ENCODE results near the gene THY1. TPM values are rescaled to one million over a fixed set of nuclear protein-coding genes. Genes with fewer than 3 reads are reported as not detected.
"Not testable (repeated sequence)": the region's sequence is repeated elsewhere in the genome, so short reads cannot be mapped to it uniquely, and the experiment has no call there.

THY1 gene
- total and polyA plus RNA-seq, 4 donors, result 10.2 to 80.9 (median 15.9) TPM

GRCh38 chr11:119460582-119460981, 37.6 kb upstream of the THY1 start:
- Histone ChIP-seq H3K9me3 (ENCODE audit: control insufficient read depth, low read length) (no peaks in the 10 kb centered on the region), H3K36me3 (ENCODE audit: control insufficient read depth in 1 of 2, insufficient read depth in 2 of 2, low read length in 1 of 2) (no peaks in the 10 kb centered on the region), H3K27me3 (ENCODE audit: control insufficient read depth in 1 of 2, insufficient read depth in 2 of 2, low read length in 1 of 2) (no peaks in the 10 kb centered on the region), H3K4me3 (ENCODE audit: low read length in 2 of 2) (no peak overlapping the region), H3K4me1 (ENCODE audit: control insufficient read depth in 1 of 2, insufficient read depth in 2 of 2, low read length in 2 of 2) (no peaks in the 10 kb centered on the region), H3K27ac (ENCODE audit: low read depth in 1 of 2, low read length in 2 of 2) (no peak overlapping the region)
- intact Hi-C loops (cut with DNase I), result no loop called here
- 17 to 20% methylated on average over 4 of the region's 4 CpGs for WGBS, 2 donors
- peak; percentile 11 for ATAC-seq (ENCODE audit: low FRiP score)
- no peak for DNase-seq

- intact Hi-C loops (cut with DNase I), result no loop called here
Measured at GRCh38 chr11:119460097-119460496, 37.1 kb upstream of the THY1 start.

DNA sequence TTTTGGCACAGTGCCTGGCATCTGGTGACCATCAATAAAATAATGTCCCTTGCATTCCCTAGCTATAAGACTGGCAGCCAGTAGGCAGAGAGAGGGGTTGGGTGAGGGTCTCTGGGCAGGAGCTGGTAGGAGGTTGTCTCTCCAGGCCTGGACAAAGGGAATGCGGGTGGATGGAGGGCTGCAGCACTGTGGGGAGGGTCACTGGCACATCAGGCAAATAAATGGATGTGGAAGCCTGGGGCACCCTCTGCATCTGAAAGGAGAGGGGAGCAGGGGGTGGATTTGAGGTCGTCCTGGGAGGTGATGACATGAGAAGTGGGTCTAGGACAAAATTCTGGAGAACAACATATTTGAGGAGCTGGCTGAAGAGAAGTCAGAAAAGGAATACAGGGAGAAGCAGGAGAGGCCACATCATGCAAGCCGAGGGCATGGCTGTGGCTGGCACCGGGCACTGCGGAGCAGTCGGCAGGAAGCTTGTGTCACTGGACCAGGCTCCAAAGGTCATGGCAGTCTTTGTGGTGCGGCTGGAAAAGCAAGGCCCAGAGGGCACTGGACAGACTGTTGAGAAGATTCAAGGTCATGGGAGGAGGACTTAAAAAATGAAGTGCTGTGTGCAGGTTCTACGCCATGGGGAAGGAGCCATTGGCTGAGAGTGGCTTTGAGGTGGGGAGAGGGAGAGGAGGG, 36.5 kb upstream of the THY1 start:
- Histone ChIP-seq H3K4me3 (ENCODE audit: low read length in 2 of 2) (no peak overlapping the region), H3K4me1 (ENCODE audit: control insufficient read depth in 1 of 2, insufficient read depth in 2 of 2, low read length in 2 of 2) (no peaks in the 10 kb centered on the region), H3K9me3 (ENCODE audit: control insufficient read depth, low read length) (no peaks in the 10 kb centered on the region), H3K27ac (ENCODE audit: low read depth in 1 of 2, low read length in 2 of 2) (no peak overlapping the region), H3K36me3 (ENCODE audit: control insufficient read depth in 1 of 2, insufficient read depth in 2 of 2, low read length in 1 of 2) (no peaks in the 10 kb centered on the region), H3K27me3 (ENCODE audit: control insufficient read depth in 1 of 2, insufficient read depth in 2 of 2, low read length in 1 of 2) (no peaks in the 10 kb centered on the region)
- no peak for DNase-seq
- ATAC-seq (ENCODE audit: low FRiP score), result no peak
- intact Hi-C loops (cut with DNase I), result no loop called here
- 90 to 95% methylated on average over 8 of the region's 8 CpGs for WGBS, 2 donors

More at GRCh38 chr11:119460097-119460496, 37.1 kb upstream of the THY1 start:
- H3K27ac ChIP-seq (ENCODE audit: low read depth in 1 of 2, low read length in 2 of 2), result no peak overlapping the region
- no peak for ATAC-seq (ENCODE audit: low FRiP score)
- no peaks in the 10 kb centered on the region for H3K9me3 ChIP-seq (ENCODE audit: control insufficient read depth, low read length)
- no peak overlapping the region for H3K4me3 ChIP-seq (ENCODE audit: low read length in 2 of 2)
- no peaks in the 10 kb centered on the region for H3K27me3 ChIP-seq (ENCODE audit: control insufficient read depth in 1 of 2, insufficient read depth in 2 of 2, low read length in 1 of 2)
- no peak for DNase-seq
- H3K36me3 ChIP-seq (ENCODE audit: control insufficient read depth in 1 of 2, insufficient read depth in 2 of 2, low read length in 1 of 2), result no peaks in the 10 kb centered on the region
- no peaks in the 10 kb centered on the region for H3K4me1 ChIP-seq (ENCODE audit: control insufficient read depth in 1 of 2, insufficient read depth in 2 of 2, low read length in 2 of 2)
- 84 to 85% methylated on average over 11 of the region's 11 CpGs for WGBS, 2 donors

DNA sequence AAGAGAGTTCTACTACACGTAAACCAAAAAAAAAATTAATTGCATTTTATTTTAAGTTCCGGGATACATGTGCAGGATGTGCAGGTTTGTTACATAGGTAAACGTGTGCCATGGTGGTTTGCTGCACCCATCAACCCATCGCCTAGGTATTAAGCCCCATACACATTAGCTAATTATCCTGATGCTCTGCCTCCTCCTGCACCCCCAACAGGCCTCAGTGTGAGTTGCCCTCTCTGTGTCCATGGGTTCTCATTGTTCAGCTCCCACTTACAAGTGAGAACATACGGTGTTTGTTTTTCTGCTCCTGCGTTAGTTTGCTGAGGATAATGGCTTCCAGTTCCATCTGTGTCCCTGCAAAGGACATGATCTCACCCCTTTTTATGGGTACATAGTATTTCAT, 32.7 kb upstream of the THY1 start:
- H3K27ac ChIP-seq (ENCODE audit: low read depth in 1 of 2, low read length in 2 of 2); H3K4me1 ChIP-seq (ENCODE audit: control insufficient read depth in 1 of 2, insufficient read depth in 2 of 2, low read length in 2 of 2); DNase-seq; H3K27me3 ChIP-seq (ENCODE audit: control insufficient read depth in 1 of 2, insufficient read depth in 2 of 2, low read length in 1 of 2); H3K4me3 ChIP-seq (ENCODE audit: low read length in 2 of 2); H3K36me3 ChIP-seq (ENCODE audit: control insufficient read depth in 1 of 2, insufficient read depth in 2 of 2, low read length in 1 of 2); H3K9me3 ChIP-seq (ENCODE audit: control insufficient read depth, low read length); ATAC-seq (ENCODE audit: low FRiP score); intact Hi-C loops (cut with DNase I): not testable (repeated sequence)
- 80 to 84% methylated on average over 6 of the region's 6 CpGs for WGBS, 2 donors

- H3K9me3 ChIP-seq (ENCODE audit: control insufficient read depth, low read length); intact Hi-C loops (cut with DNase I); ATAC-seq (ENCODE audit: low FRiP score); H3K36me3 ChIP-seq (ENCODE audit: control insufficient read depth in 1 of 2, insufficient read depth in 2 of 2, low read length in 1 of 2); H3K4me1 ChIP-seq (ENCODE audit: control insufficient read depth in 1 of 2, insufficient read depth in 2 of 2, low read length in 2 of 2); DNase-seq; H3K4me3 ChIP-seq (ENCODE audit: low read length in 2 of 2); H3K27ac ChIP-seq (ENCODE audit: low read depth in 1 of 2, low read length in 2 of 2); H3K27me3 ChIP-seq (ENCODE audit: control insufficient read depth in 1 of 2, insufficient read depth in 2 of 2, low read length in 1 of 2): not testable (repeated sequence)
- 44 to 47% methylated on average over 4 of the region's 4 CpGs for WGBS, 2 donors
Measured at GRCh38 chr11:119455241-119455640, 32.3 kb upstream of the THY1 start.

DNA sequence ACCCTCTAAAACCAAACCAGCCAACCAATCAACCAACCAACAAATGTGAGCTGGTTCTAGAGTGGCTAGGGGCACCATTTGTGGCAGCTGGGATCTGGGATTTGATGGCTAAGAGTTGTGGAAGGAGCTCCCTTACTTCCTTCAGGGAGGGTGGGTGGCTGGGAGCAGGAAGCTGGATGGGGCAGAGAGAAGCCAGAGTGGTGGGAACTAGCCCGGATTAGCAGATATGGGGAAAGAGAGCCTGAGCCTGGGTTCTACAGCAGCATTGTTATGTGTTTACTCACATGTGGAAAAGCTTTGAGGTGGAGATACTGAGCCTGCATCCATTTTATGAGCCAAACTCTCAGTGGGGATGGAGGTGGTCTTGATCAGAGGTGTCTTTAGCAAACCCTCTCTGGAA, 30.9 kb upstream of the THY1 start:
- no peak overlapping the region for H3K4me3 ChIP-seq (ENCODE audit: low read length in 2 of 2)
- no peaks in the 10 kb centered on the region for H3K36me3 ChIP-seq (ENCODE audit: control insufficient read depth in 1 of 2, insufficient read depth in 2 of 2, low read length in 1 of 2)
- H3K27ac ChIP-seq (ENCODE audit: low read depth in 1 of 2, low read length in 2 of 2), result no peak overlapping the region
- intact Hi-C loops (cut with DNase I), result no loop called here
- H3K27me3 ChIP-seq (ENCODE audit: control insufficient read depth in 1 of 2, insufficient read depth in 2 of 2, low read length in 1 of 2), result no peaks in the 10 kb centered on the region
- H3K9me3 ChIP-seq (ENCODE audit: control insufficient read depth, low read length), result no peaks in the 10 kb centered on the region
- WGBS, 2 donors, result 72 to 74% methylated on average over 1 of the region's 1 CpG
- no peak for ATAC-seq (ENCODE audit: low FRiP score)
- no peaks in the 10 kb centered on the region for H3K4me1 ChIP-seq (ENCODE audit: control insufficient read depth in 1 of 2, insufficient read depth in 2 of 2, low read length in 2 of 2)
- DNase-seq, result no peak

- Histone ChIP-seq H3K27ac (ENCODE audit: low read depth in 1 of 2, low read length in 2 of 2) (no peak overlapping the region), H3K36me3 (ENCODE audit: control insufficient read depth in 1 of 2, insufficient read depth in 2 of 2, low read length in 1 of 2) (no peaks in the 10 kb centered on the region), H3K4me3 (ENCODE audit: low read length in 2 of 2) (no peak overlapping the region), H3K9me3 (ENCODE audit: control insufficient read depth, low read length) (no peaks in the 10 kb centered on the region), H3K4me1 (ENCODE audit: control insufficient read depth in 1 of 2, insufficient read depth in 2 of 2, low read length in 2 of 2) (no peaks in the 10 kb centered on the region), H3K27me3 (ENCODE audit: control insufficient read depth in 1 of 2, insufficient read depth in 2 of 2, low read length in 1 of 2) (no peaks in the 10 kb centered on the region)
- intact Hi-C loops (cut with DNase I), result no loop called here
- DNase-seq, result no peak
- ATAC-seq (ENCODE audit: low FRiP score), result no peak
- 62 to 76% methylated on average over 4 to 6 of the region's 6 CpGs for WGBS, 2 donors
Measured at GRCh38 chr11:119450590-119451326, 27.8 kb upstream of the THY1 start.

GRCh38 chr11:119449498-119449897, 26.5 kb upstream of the THY1 start:
- Histone ChIP-seq H3K4me3 (ENCODE audit: low read length in 2 of 2) (no peak overlapping the region), H3K4me1 (ENCODE audit: control insufficient read depth in 1 of 2, insufficient read depth in 2 of 2, low read length in 2 of 2) (no peaks in the 10 kb centered on the region), H3K27me3 (ENCODE audit: control insufficient read depth in 1 of 2, insufficient read depth in 2 of 2, low read length in 1 of 2) (no peaks in the 10 kb centered on the region), H3K36me3 (ENCODE audit: control insufficient read depth in 1 of 2, insufficient read depth in 2 of 2, low read length in 1 of 2) (no peaks in the 10 kb centered on the region), H3K27ac (ENCODE audit: low read depth in 1 of 2, low read length in 2 of 2) (no peak overlapping the region), H3K9me3 (ENCODE audit: control insufficient read depth, low read length) (no peaks in the 10 kb centered on the region)
- ATAC-seq (ENCODE audit: low FRiP score), result no peak
- DNase-seq, result no peak
- intact Hi-C loops (cut with DNase I), result no loop called here
- WGBS, 2 donors, result 71 to 72% methylated on average over 3 of the region's 3 CpGs

DNA sequence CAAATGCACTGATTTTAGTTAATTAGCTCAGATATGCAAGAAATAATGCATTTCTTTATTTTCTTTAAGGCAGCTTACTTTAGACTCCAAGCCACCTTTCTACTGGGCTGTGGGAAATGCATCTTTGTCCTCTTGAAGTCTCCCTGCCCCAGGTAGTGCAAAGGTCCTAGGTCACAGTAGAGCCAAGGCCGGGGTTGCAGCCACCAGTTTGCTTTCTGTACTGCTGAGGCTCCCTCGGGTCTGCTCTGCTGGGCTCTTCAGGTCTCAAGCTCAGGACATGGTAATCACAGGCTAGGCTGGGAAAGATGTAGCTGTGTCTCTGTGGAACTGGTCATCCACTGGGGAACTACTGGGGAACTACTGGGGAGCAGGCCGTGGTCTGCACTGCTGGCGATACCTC, 25.4 kb upstream of the THY1 start:
- H3K27me3 ChIP-seq (ENCODE audit: control insufficient read depth in 1 of 2, insufficient read depth in 2 of 2, low read length in 1 of 2), result no peaks in the 10 kb centered on the region
- no peaks in the 10 kb centered on the region for H3K4me1 ChIP-seq (ENCODE audit: control insufficient read depth in 1 of 2, insufficient read depth in 2 of 2, low read length in 2 of 2)
- ATAC-seq (ENCODE audit: low FRiP score) (no peak), DNase-seq (no peak)
- WGBS, 2 donors, result 90 to 91% methylated on average over 4 of the region's 4 CpGs
- H3K36me3 ChIP-seq (ENCODE audit: control insufficient read depth in 1 of 2, insufficient read depth in 2 of 2, low read length in 1 of 2), result no peaks in the 10 kb centered on the region
- H3K27ac ChIP-seq (ENCODE audit: low read depth in 1 of 2, low read length in 2 of 2), result no peak overlapping the region
- intact Hi-C loops (cut with DNase I), result no loop called here
- H3K4me3 ChIP-seq (ENCODE audit: low read length in 2 of 2), result no peak overlapping the region
- no peaks in the 10 kb centered on the region for H3K9me3 ChIP-seq (ENCODE audit: control insufficient read depth, low read length)

All from aorta (tissue), 5 donors.